Stimulated activated CD4-positive, alpha-beta T cell treated with anti-CD3 and anti-CD28 coated beads, TNF-alpha, amount 100 ng/mL, for 24 hours (primary cell): ENCODE results near the gene UTP14C.
"Not testable (repeated sequence)": the region's sequence is repeated elsewhere in the genome, so short reads cannot be mapped to it uniquely, and the experiment has no call there.

Experiments used
- DNase-seq, 3 experiments: peaks; one replicate each; pipeline ENCODE4 v3.0.0-alpha.2; 2020; ENCODE audit warnings: low read depth in 3 of 3

UTP14C gene

GRCh38 chr13:52043675-52044074 lies 19.2 kb downstream of the UTP14C start:
- no peak for DNase-seq

- DNase-seq, result no peak
These were observed 23.0 kb downstream of the UTP14C start for GRCh38 chr13:52047463-52047862.

- no peak for DNase-seq
These were observed 24.0 kb downstream of the UTP14C start for GRCh38 chr13:52048516-52048915.

GRCh38 chr13:52051400-52051799 lies 26.9 kb downstream of the UTP14C start:
- no peak for DNase-seq

GRCh38 chr13:52053460-52053859 lies 29.0 kb downstream of the UTP14C start:
- DNase-seq, result no peak

- not testable (repeated sequence) for DNase-seq
These were observed 36.6 kb downstream of the UTP14C start for GRCh38 chr13:52061064-52061463.

GRCh38 chr13:52061587-52061986 lies 37.1 kb downstream of the UTP14C start:
- no peak for DNase-seq

- no peak for DNase-seq
These were observed 42.7 kb downstream of the UTP14C start for GRCh38 chr13:52067237-52067636.

- peak in 1 of 3 experiments; percentile 12 for DNase-seq
These were observed 46.5 kb downstream of the UTP14C start for GRCh38 chr13:52070929-52071523.
